ENCODE results near the gene SMIM10.
"Not testable (repeated sequence)": the region's sequence is repeated elsewhere in the genome, so short reads cannot be mapped to it uniquely, and the experiment has no call there.

Gene SMIM10

GRCh38 chrX:135009057-135009610, 18.3 kb downstream of the SMIM10 start:
- TF ChIP-seq CTCF (IDR thresholded peaks at IDR 0.05; ENCODE audit: control insufficient read depth, insufficient read depth, low read depth, low read length, missing control alignments): no peak
- H3K4me3 ChIP-seq (ENCODE audit: control insufficient read depth, low read depth, low read length): no peak overlapping the region
- DNase-seq (ENCODE audit: low read depth): no peak

GRCh38 chrX:135009838-135010237, 19.0 kb downstream of the SMIM10 start:
- no peak for DNase-seq (ENCODE audit: low read depth)
- no peak overlapping the region for H3K4me3 ChIP-seq (ENCODE audit: control insufficient read depth, low read depth, low read length)
- TF ChIP-seq CTCF (IDR thresholded peaks at IDR 0.05; ENCODE audit: control insufficient read depth, insufficient read depth, low read depth, low read length, missing control alignments): no peak

DNA sequence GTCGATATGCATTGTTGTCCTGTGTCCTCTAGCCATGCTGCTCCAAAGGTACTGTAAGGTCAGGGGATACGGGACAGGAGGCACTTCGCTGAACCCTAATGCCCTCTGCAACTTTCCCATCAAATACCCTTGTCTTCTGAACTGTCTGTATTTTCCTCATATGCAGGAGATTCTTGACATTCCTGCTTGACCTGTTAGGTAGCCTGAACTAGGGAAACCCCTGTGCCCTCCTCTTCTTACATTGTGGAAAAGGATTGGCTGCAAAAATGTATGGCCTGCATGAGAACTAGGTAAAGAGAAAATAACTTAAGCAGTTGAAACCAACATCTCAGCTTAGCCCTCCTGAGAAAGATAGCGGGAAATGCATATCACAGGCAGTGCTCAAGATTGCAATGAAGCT, 20.1 kb downstream of the SMIM10 start:
- TF ChIP-seq CTCF (IDR thresholded peaks at IDR 0.05; ENCODE audit: control insufficient read depth, insufficient read depth, low read depth, low read length, missing control alignments): no peak
- DNase-seq (ENCODE audit: low read depth): no peak
- H3K4me3 ChIP-seq (ENCODE audit: control insufficient read depth, low read depth, low read length): no peak overlapping the region

GRCh38 chrX:135015523-135016245, 24.9 kb downstream of the SMIM10 start:
- H3K4me3 ChIP-seq (ENCODE audit: control insufficient read depth, low read depth, low read length): no peak overlapping the region
- no peak for TF ChIP-seq CTCF (IDR thresholded peaks at IDR 0.05; ENCODE audit: control insufficient read depth, insufficient read depth, low read depth, low read length, missing control alignments)
- no peak for DNase-seq (ENCODE audit: low read depth)

DNA sequence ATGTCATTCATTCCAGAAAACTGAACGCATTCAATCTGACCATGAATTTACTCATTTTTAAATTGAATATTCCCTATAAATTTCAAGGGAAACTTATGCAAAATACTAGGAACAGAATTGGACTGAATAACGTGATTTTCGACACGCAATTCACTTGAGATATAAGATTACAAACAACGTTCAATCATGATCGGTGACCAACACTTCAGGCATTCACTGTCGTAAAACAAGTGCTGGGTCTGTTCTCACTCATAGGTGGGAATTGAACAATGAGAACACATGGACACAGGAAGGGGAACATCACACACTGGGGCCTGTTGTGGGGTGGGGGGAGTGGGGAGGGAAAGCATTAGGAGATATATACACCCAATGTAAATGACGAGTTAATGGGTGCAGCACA, 29.1 kb downstream of the SMIM10 start:
- not testable (repeated sequence) for DNase-seq (ENCODE audit: low read depth); H3K4me3 ChIP-seq (ENCODE audit: control insufficient read depth, low read depth, low read length)

DNA sequence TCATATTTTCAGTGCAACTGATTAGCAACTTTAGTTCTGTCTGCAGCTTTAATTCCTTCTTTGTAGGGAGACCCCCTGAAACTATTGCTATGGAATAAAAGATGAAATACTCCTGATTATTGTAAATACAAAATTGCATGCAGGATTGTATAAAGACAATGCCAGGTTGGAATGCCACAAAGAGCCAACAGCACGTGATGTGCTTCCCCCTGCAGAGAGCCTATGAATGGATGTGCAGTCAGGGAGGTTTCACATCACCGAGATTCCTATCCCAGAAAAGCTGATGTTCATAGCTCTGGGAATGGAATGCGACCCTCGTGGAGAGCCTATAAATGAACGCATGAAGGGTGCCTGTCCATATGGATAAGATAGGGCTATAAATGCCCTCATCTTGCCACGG, 33.0 kb downstream of the SMIM10 start:
- not testable (repeated sequence) for H3K4me3 ChIP-seq (ENCODE audit: control insufficient read depth, low read depth, low read length); DNase-seq (ENCODE audit: low read depth)

DNA sequence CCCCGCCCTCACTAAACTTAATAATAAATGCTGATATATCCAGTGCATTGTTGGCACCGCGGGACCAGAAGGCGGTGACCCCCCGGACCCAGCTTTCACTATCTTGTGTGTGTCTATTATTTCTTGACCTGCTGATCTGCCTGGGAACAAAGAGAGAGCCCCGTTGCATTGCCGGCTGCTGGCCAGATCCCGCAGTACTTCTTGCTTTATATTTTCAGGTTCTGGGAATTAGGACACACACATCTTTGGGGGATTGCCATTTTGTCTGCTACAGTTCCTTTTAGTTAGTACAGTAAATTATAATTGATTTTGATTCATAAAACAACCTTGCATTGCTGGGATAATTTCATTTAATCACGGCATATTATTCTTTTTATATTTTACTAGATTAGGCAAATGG, 33.7 kb downstream of the SMIM10 start:
- no peak overlapping the region for H3K4me3 ChIP-seq (ENCODE audit: control insufficient read depth, low read depth, low read length)
- DNase-seq (ENCODE audit: low read depth): no peak
- no peak for TF ChIP-seq CTCF (IDR thresholded peaks at IDR 0.05; ENCODE audit: control insufficient read depth, insufficient read depth, low read depth, low read length, missing control alignments)

- not testable (repeated sequence) for H3K4me3 ChIP-seq (ENCODE audit: control insufficient read depth, low read depth, low read length); DNase-seq (ENCODE audit: low read depth)
Measured at GRCh38 chrX:135030207-135030963, 39.6 kb downstream of the SMIM10 start.

GRCh38 chrX:135041149-135042123, 50.6 kb downstream of the SMIM10 start:
- DNase-seq (ENCODE audit: low read depth); H3K4me3 ChIP-seq (ENCODE audit: control insufficient read depth, low read depth, low read length): not testable (repeated sequence)

Data from AG09309 (cell line).